Lower lobe of right lung (tissue), 2 donors: ENCODE measurements around the gene COL4A2. TPM values are rescaled to one million over a fixed set of nuclear protein-coding genes. Genes with fewer than 3 reads are reported as not detected.
"Not testable (repeated sequence)": the region's sequence is repeated elsewhere in the genome, so short reads cannot be mapped to it uniquely, and the experiment has no call there.

Source experiments
- ATAC-seq, 2 donors: fragments of 200-7000 bp; cut with Tn5 transposase; one replicate each; pipeline ENCODE4 v1.9.1; 2020 to 2022; ENCODE audit warnings: mild to moderate bottlenecking in 2 of 2, moderate library complexity in 2 of 2
- DNase-seq: peaks from one replicate; pipeline ENCODE4 v3.0.0-alpha.2; 2020
- H3K27ac ChIP-seq: fragments of 200-600 bp; one replicate; pipeline ENCODE4 v1.8.0; 2022
- H3K27me3 ChIP-seq: fragments of 200-600 bp; one replicate; pipeline ENCODE4 v1.8.0; 2022; ENCODE audit warnings: low read depth
- H3K36me3 ChIP-seq: fragments of 200-600 bp; one replicate; pipeline ENCODE4 v1.8.0; 2022; ENCODE audit warnings: mild to moderate bottlenecking
- H3K4me1 ChIP-seq: fragments of 200-600 bp; one replicate; pipeline ENCODE4 v1.8.0; 2022
- H3K4me3 ChIP-seq: fragments of 200-600 bp; one replicate; pipeline ENCODE4 v1.8.0; 2022; ENCODE audit warnings: mild to moderate bottlenecking
- H3K9me3 ChIP-seq: fragments of 200-600 bp; one replicate; pipeline ENCODE4 v1.8.0; 2022
- CTCF ChIP-seq: fragments of 200-600 bp; IDR thresholded peaks from one replicate; pipeline ENCODE4 v1.8.0; 2022; ENCODE audit warnings: antibody characterized with exemption, mild to moderate bottlenecking
- intact Hi-C: fragments of 100-400 bp; cut with DNase I; formaldehyde crosslinking; loops from one replicate; pipeline ENCODE4 v1.11.0; 2022
- total RNA-seq: library from RNA; stranded (reverse); fragmentation: NEBNext Ultra II Directional; extraction: Animal tissue kit (Norgen Biotek cat#: 25700); gene quantifications from one replicate; pipeline ENCODE4 v1.2.1, GENCODE V29; 2021
- donor health status: DM: no; HTN: yes; CAD: no; lungs with severe emphysema.

Gene COL4A2
- total RNA-seq, 1 donor from 2014 or later: 185 TPM

- intact Hi-C loops: no loop called here
- Histone ChIP-seq H3K4me1 (peaks cover 81% of the 10 kb centered on the region), H3K9me3 (no peaks in the 10 kb centered on the region), H3K27ac (peak overlapping the region; percentile 8), H3K27me3 (no peaks in the 10 kb centered on the region), H3K36me3 (no peaks in the 10 kb centered on the region), H3K4me3 (no peak overlapping the region)
- no peak for TF ChIP-seq CTCF
- DNase-seq (no peak), ATAC-seq (no peak)
These were observed 221.8 kb downstream of the COL4A2 start for GRCh38 chr13:110528911-110529310.

- DNase-seq (no peak), ATAC-seq (no peak)
- no peaks in the 10 kb centered on the region for H3K36me3 ChIP-seq
- H3K4me1 ChIP-seq: peaks cover 81% of the 10 kb centered on the region
- no peaks in the 10 kb centered on the region for H3K27me3 ChIP-seq
- no peaks in the 10 kb centered on the region for H3K9me3 ChIP-seq
- intact Hi-C loops: no loop called here
- H3K4me3 ChIP-seq: no peak overlapping the region
- peak overlapping the region; percentile 8 for H3K27ac ChIP-seq
- no peak for TF ChIP-seq CTCF
These were observed 222.6 kb downstream of the COL4A2 start for GRCh38 chr13:110529522-110530311.

GRCh38 chr13:110531100-110531499 is 224.0 kb downstream of the COL4A2 start:
- intact Hi-C loops: no loop called here
- DNase-seq (peak; percentile 14), ATAC-seq (no peak)
- Histone ChIP-seq H3K9me3 (no peaks in the 10 kb centered on the region), H3K4me3 (no peak overlapping the region), H3K36me3 (peaks cover 3% of the 10 kb centered on the region), H3K27me3 (no peaks in the 10 kb centered on the region), H3K27ac (no peak overlapping the region), H3K4me1 (peaks cover 81% of the 10 kb centered on the region)
- TF ChIP-seq CTCF: no peak

- H3K27me3 ChIP-seq: no peaks in the 10 kb centered on the region
- peaks cover 5% of the 10 kb centered on the region for H3K36me3 ChIP-seq
- ATAC-seq (peak; percentile 34 to 48), DNase-seq (peak; percentile 74)
- H3K4me3 ChIP-seq: no peak overlapping the region
- no peak overlapping the region for H3K27ac ChIP-seq
- intact Hi-C loops: no loop called here
- H3K4me1 ChIP-seq: peaks cover 78% of the 10 kb centered on the region
- no peak for TF ChIP-seq CTCF
- no peaks in the 10 kb centered on the region for H3K9me3 ChIP-seq
These were observed 224.6 kb downstream of the COL4A2 start for GRCh38 chr13:110531671-110532083.

GRCh38 chr13:110532258-110532657 is 225.2 kb downstream of the COL4A2 start:
- H3K36me3 ChIP-seq, H3K27ac ChIP-seq, intact Hi-C loops, ATAC-seq, H3K4me3 ChIP-seq, H3K9me3 ChIP-seq, H3K27me3 ChIP-seq, DNase-seq: not testable (repeated sequence)
- peaks cover 76% of the 10 kb centered on the region for H3K4me1 ChIP-seq
